ENCODE data around the gene RBM20.

The RBM20 gene

GRCh38 chr10:110873951-110874350 lies 229.8 kb downstream of the RBM20 start:
- H3K36me3 ChIP-seq (ENCODE audit: insufficient read depth, insufficient read length, low read length): no peaks in the 10 kb centered on the region
- H3K9me3 ChIP-seq (ENCODE audit: insufficient read depth, low read length): no peaks in the 10 kb centered on the region
- H3K27me3 ChIP-seq (ENCODE audit: insufficient read depth, insufficient read length): no peaks in the 10 kb centered on the region
- DNase-seq (ENCODE audit: low read depth, low spot score): no peak
- H3K4me1 ChIP-seq (ENCODE audit: insufficient read depth, insufficient read length): no peaks in the 10 kb centered on the region
- TF ChIP-seq SUZ12 (IDR thresholded peaks at IDR 0.05; ENCODE audit: extremely low read depth, insufficient read depth, insufficient read length) (no peak), ZNF274 (IDR thresholded peaks at IDR 0.05; ENCODE audit: low read depth, low read length) (no peak), YY1 (IDR thresholded peaks at IDR 0.05; ENCODE audit: insufficient read depth, insufficient read length) (no peak)
- no peak overlapping the region for H3K4me3 ChIP-seq (ENCODE audit: insufficient read length, low read depth)
- no peak overlapping the region for H3K9ac ChIP-seq (ENCODE audit: insufficient read length, low read depth)

- H3K4me3 ChIP-seq (ENCODE audit: insufficient read length, low read depth): no peak overlapping the region
- DNase-seq (ENCODE audit: low read depth, low spot score): no peak
- H3K27me3 ChIP-seq (ENCODE audit: insufficient read depth, insufficient read length): no peaks in the 10 kb centered on the region
- no peak overlapping the region for H3K9ac ChIP-seq (ENCODE audit: insufficient read length, low read depth)
- H3K36me3 ChIP-seq (ENCODE audit: insufficient read depth, insufficient read length, low read length): no peaks in the 10 kb centered on the region
- TF ChIP-seq YY1 (IDR thresholded peaks at IDR 0.05; ENCODE audit: insufficient read depth, insufficient read length) (no peak), ZNF274 (IDR thresholded peaks at IDR 0.05; ENCODE audit: low read depth, low read length) (no peak), SUZ12 (IDR thresholded peaks at IDR 0.05; ENCODE audit: extremely low read depth, insufficient read depth, insufficient read length) (no peak)
- no peaks in the 10 kb centered on the region for H3K4me1 ChIP-seq (ENCODE audit: insufficient read depth, insufficient read length)
- H3K9me3 ChIP-seq (ENCODE audit: insufficient read depth, low read length): no peaks in the 10 kb centered on the region
Measured at GRCh38 chr10:110876000-110876399, 231.9 kb downstream of the RBM20 start.

GRCh38 chr10:110876788-110877187 lies 232.7 kb downstream of the RBM20 start:
- no peaks in the 10 kb centered on the region for H3K4me1 ChIP-seq (ENCODE audit: insufficient read depth, insufficient read length)

GRCh38 chr10:110880012-110880411 lies 235.9 kb downstream of the RBM20 start:
- H3K27me3 ChIP-seq (ENCODE audit: insufficient read depth, insufficient read length): no peaks in the 10 kb centered on the region
- H3K4me3 ChIP-seq (ENCODE audit: insufficient read length, low read depth): no peak overlapping the region
- no peak for DNase-seq (ENCODE audit: low read depth, low spot score)
- TF ChIP-seq YY1 (IDR thresholded peaks at IDR 0.05; ENCODE audit: insufficient read depth, insufficient read length) (no peak), SUZ12 (IDR thresholded peaks at IDR 0.05; ENCODE audit: extremely low read depth, insufficient read depth, insufficient read length) (no peak), ZNF274 (IDR thresholded peaks at IDR 0.05; ENCODE audit: low read depth, low read length) (no peak)
- H3K4me1 ChIP-seq (ENCODE audit: insufficient read depth, insufficient read length): no peaks in the 10 kb centered on the region
- no peak overlapping the region for H3K9ac ChIP-seq (ENCODE audit: insufficient read length, low read depth)
- peaks cover 3% of the 10 kb centered on the region for H3K36me3 ChIP-seq (ENCODE audit: insufficient read depth, insufficient read length, low read length)
- H3K9me3 ChIP-seq (ENCODE audit: insufficient read depth, low read length): no peaks in the 10 kb centered on the region

More at GRCh38 chr10:110876788-110877187, 232.7 kb downstream of the RBM20 start:
- Histone ChIP-seq H3K36me3 (ENCODE audit: insufficient read depth, insufficient read length, low read length) (no peaks in the 10 kb centered on the region), H3K4me3 (ENCODE audit: insufficient read length, low read depth) (no peak overlapping the region), H3K27me3 (ENCODE audit: insufficient read depth, insufficient read length) (no peaks in the 10 kb centered on the region), H3K9me3 (ENCODE audit: insufficient read depth, low read length) (no peaks in the 10 kb centered on the region), H3K9ac (ENCODE audit: insufficient read length, low read depth) (no peak overlapping the region)
- DNase-seq (ENCODE audit: low read depth, low spot score): no peak
- TF ChIP-seq YY1 (IDR thresholded peaks at IDR 0.05; ENCODE audit: insufficient read depth, insufficient read length) (no peak), ZNF274 (IDR thresholded peaks at IDR 0.05; ENCODE audit: low read depth, low read length) (no peak), SUZ12 (IDR thresholded peaks at IDR 0.05; ENCODE audit: extremely low read depth, insufficient read depth, insufficient read length) (no peak)

- no peak for DNase-seq (ENCODE audit: low read depth, low spot score)
- Histone ChIP-seq H3K9ac (ENCODE audit: insufficient read length, low read depth) (no peak overlapping the region), H3K4me1 (ENCODE audit: insufficient read depth, insufficient read length) (no peaks in the 10 kb centered on the region), H3K4me3 (ENCODE audit: insufficient read length, low read depth) (no peak overlapping the region), H3K36me3 (ENCODE audit: insufficient read depth, insufficient read length, low read length) (peaks cover 3% of the 10 kb centered on the region), H3K9me3 (ENCODE audit: insufficient read depth, low read length) (no peaks in the 10 kb centered on the region), H3K27me3 (ENCODE audit: insufficient read depth, insufficient read length) (no peaks in the 10 kb centered on the region)
- TF ChIP-seq ZNF274 (IDR thresholded peaks at IDR 0.05; ENCODE audit: low read depth, low read length) (no peak), SUZ12 (IDR thresholded peaks at IDR 0.05; ENCODE audit: extremely low read depth, insufficient read depth, insufficient read length) (no peak), YY1 (IDR thresholded peaks at IDR 0.05; ENCODE audit: insufficient read depth, insufficient read length) (no peak)
Measured at GRCh38 chr10:110881247-110881646, 237.1 kb downstream of the RBM20 start.

GRCh38 chr10:110881905-110882304 lies 237.8 kb downstream of the RBM20 start:
- H3K27me3 ChIP-seq (ENCODE audit: insufficient read depth, insufficient read length): no peaks in the 10 kb centered on the region

GRCh38 chr10:110883924-110884323 lies 239.8 kb downstream of the RBM20 start:
- no peak overlapping the region for H3K4me3 ChIP-seq (ENCODE audit: insufficient read length, low read depth)
- no peaks in the 10 kb centered on the region for H3K4me1 ChIP-seq (ENCODE audit: insufficient read depth, insufficient read length)
- no peak overlapping the region for H3K9ac ChIP-seq (ENCODE audit: insufficient read length, low read depth)
- H3K9me3 ChIP-seq (ENCODE audit: insufficient read depth, low read length): no peaks in the 10 kb centered on the region
- TF ChIP-seq ZNF274 (IDR thresholded peaks at IDR 0.05; ENCODE audit: low read depth, low read length): no peak
- no peak for TF ChIP-seq SUZ12 (IDR thresholded peaks at IDR 0.05; ENCODE audit: extremely low read depth, insufficient read depth, insufficient read length)
- no peak for TF ChIP-seq YY1 (IDR thresholded peaks at IDR 0.05; ENCODE audit: insufficient read depth, insufficient read length)
- H3K36me3 ChIP-seq (ENCODE audit: insufficient read depth, insufficient read length, low read length): peaks cover 3% of the 10 kb centered on the region
- no peaks in the 10 kb centered on the region for H3K27me3 ChIP-seq (ENCODE audit: insufficient read depth, insufficient read length)
- no peak for DNase-seq (ENCODE audit: low read depth, low spot score)

More at GRCh38 chr10:110881905-110882304, 237.8 kb downstream of the RBM20 start:
- TF ChIP-seq SUZ12 (IDR thresholded peaks at IDR 0.05; ENCODE audit: extremely low read depth, insufficient read depth, insufficient read length) (no peak), YY1 (IDR thresholded peaks at IDR 0.05; ENCODE audit: insufficient read depth, insufficient read length) (no peak), ZNF274 (IDR thresholded peaks at IDR 0.05; ENCODE audit: low read depth, low read length) (no peak)
- no peak for DNase-seq (ENCODE audit: low read depth, low spot score)
- Histone ChIP-seq H3K4me3 (ENCODE audit: insufficient read length, low read depth) (no peak overlapping the region), H3K9me3 (ENCODE audit: insufficient read depth, low read length) (no peaks in the 10 kb centered on the region), H3K36me3 (ENCODE audit: insufficient read depth, insufficient read length, low read length) (peaks cover 3% of the 10 kb centered on the region), H3K4me1 (ENCODE audit: insufficient read depth, insufficient read length) (no peaks in the 10 kb centered on the region), H3K9ac (ENCODE audit: insufficient read length, low read depth) (no peak overlapping the region)

Measured in NT2/D1 (cell line).